NCI-H128 (cell line): ENCODE measurements around the gene F7.
"Not testable (repeated sequence)": the region's sequence is repeated elsewhere in the genome, so short reads cannot be mapped to it uniquely, and the experiment has no call there.

ENCODE experiments used
- DNase-seq: peaks from one replicate; lab custom pipeline; 2025; ENCODE audit not compliant: unreplicated experiment; lab: John Stamatoyannopoulos, UW

The F7 gene

GRCh38 chr13:113070855-113071254 is 34.7 kb upstream of the F7 start:
- no peak for DNase-seq

- DNase-seq = no peak
These were observed 33.2 kb upstream of the F7 start for GRCh38 chr13:113072376-113072775.

GRCh38 chr13:113073942-113074341 is 31.6 kb upstream of the F7 start:
- no peak for DNase-seq

GRCh38 chr13:113074401-113074800 is 31.2 kb upstream of the F7 start:
- no peak for DNase-seq

- DNase-seq = no peak
These were observed 30.7 kb upstream of the F7 start for GRCh38 chr13:113074876-113075275.

GRCh38 chr13:113075711-113076110 is 29.9 kb upstream of the F7 start:
- no peak for DNase-seq

GRCh38 chr13:113076681-113077401 is 28.8 kb upstream of the F7 start:
- no peak for DNase-seq

- no peak for DNase-seq
These were observed 28.0 kb upstream of the F7 start for GRCh38 chr13:113077566-113077952.

GRCh38 chr13:113077953-113078901 is 27.4 kb upstream of the F7 start:
- no peak for DNase-seq

- DNase-seq = no peak
These were observed 26.4 kb upstream of the F7 start for GRCh38 chr13:113078902-113079780.

- DNase-seq = not testable (repeated sequence)
These were observed 25.9 kb upstream of the F7 start for GRCh38 chr13:113079781-113080080.

- no peak for DNase-seq
These were observed 25.2 kb upstream of the F7 start for GRCh38 chr13:113080361-113080831.

GRCh38 chr13:113080901-113081521 is 24.6 kb upstream of the F7 start:
- no peak for DNase-seq

GRCh38 chr13:113082198-113083021 is 23.2 kb upstream of the F7 start:
- no peak for DNase-seq

- DNase-seq = no peak
These were observed 22.6 kb upstream of the F7 start for GRCh38 chr13:113083022-113083373.

- peak; percentile 54 for DNase-seq
These were observed 22.1 kb upstream of the F7 start for GRCh38 chr13:113083402-113084061.

GRCh38 chr13:113084094-113084942 is 21.3 kb upstream of the F7 start:
- no peak for DNase-seq

- DNase-seq = no peak
These were observed 20.5 kb upstream of the F7 start for GRCh38 chr13:113084943-113085540.
